Measurements from ENCODE around the gene DKK1.

Gene DKK1, protein sequence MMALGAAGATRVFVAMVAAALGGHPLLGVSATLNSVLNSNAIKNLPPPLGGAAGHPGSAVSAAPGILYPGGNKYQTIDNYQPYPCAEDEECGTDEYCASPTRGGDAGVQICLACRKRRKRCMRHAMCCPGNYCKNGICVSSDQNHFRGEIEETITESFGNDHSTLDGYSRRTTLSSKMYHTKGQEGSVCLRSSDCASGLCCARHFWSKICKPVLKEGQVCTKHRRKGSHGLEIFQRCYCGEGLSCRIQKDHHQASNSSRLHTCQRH
- total RNA-seq, result 0 to 0.24 (median 0) reads per million in 9 experiments

DNA sequence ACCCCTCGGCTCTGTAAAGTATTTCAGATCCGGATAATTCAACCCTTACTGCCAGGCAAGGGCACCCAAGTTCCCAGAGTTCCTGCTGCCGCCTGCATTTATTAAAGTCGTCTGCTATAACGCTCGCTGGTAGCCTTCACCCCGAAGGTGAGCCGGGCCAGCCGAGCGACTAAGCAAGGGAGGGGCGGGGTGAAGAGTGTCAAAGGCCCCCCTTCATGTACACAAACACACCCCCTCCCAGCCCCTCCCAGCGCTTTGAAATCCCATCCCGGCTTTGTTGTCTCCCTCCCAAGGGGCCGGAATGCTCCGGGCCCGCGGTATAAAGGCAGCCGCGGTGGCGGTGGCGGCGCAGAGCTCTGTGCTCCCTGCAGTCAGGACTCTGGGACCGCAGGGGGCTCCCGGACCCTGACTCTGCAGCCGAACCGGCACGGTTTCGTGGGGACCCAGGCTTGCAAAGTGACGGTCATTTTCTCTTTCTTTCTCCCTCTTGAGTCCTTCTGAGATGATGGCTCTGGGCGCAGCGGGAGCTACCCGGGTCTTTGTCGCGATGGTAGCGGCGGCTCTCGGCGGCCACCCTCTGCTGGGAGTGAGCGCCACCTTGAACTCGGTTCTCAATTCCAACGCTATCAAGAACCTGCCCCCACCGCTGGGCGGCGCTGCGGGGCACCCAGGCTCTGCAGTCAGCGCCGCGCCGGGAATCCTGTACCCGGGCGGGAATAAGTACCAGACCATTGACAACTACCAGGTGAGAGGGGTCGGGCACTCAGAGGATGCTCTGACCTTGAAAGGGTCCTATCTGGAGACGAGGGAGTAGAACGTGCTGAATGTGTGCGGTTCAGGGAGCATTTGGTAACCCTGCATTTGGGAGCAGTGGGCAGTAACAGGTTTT is at the start of gene DKK1:
DKK1 (plus strand) TSS at position 349 of the 889 bp plus-strand sequence; CDS start at position 503, 154 bp downstream.
- Mint-ChIP-seq H3K27me3 (peaks cover 20 to 31% of the 10 kb centered on the region in 2 donors), H3K36me3 (ENCODE audit: insufficient read depth) (no peaks in the 10 kb centered on the region), H3K4me1 (ENCODE audit: low read depth in 2 of 2) (no peaks in the 10 kb centered on the region), H3K9me3 (peaks cover 3 to 13% of the 10 kb centered on the region in 2 donors), H3K4me3 (no peak within 1 kb of the TSS), H3K27ac (no peak within 1 kb of the TSS)
- DNase-seq (no peak), ATAC-seq (replicated peaks) (no peak)

DNA sequence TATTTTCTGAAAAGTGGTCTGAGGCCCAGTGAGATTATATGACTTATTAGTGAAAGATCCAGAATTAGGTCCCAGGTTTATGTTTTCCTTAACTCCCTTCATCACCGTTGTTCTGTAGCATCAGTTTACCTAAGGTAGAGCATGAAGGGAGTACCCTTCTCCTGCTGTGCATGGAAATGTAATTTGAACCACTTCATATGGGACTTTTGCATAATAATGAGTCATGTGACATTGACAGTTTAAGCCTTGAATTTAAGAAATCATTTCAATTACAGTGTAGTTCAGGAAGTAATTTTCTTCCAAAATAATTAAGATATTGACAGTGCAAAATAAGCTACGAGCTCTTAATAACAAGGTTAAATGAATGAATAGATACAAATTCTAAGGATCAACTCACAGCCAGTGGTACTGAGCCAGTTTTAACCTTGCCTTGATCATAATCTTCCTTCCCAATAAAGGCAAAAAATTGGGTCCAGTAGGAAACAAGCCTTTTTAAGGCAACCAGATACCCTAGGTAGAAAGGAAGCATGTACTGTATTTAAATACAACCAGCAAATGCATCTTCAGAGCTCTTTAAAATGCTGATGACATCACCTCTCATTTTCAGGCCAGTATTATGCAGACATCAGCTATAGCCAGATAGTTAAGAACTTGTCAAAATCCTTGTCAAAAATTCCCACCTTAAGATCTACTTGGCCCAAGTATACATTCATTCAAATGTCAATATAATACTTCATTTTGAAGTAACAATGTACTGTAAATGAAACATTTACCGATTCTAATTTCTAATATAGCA is 48.8 kb upstream of the DKK1 start:
- H3K9me3 Mint-ChIP-seq, result peaks cover 0 to 4% of the 10 kb centered on the region in 2 donors
- no peaks in the 10 kb centered on the region for H3K27me3 Mint-ChIP-seq
- DNase-seq (no peak), ATAC-seq (replicated peaks) (no peak)
- no peak overlapping the region for H3K27ac Mint-ChIP-seq
- H3K4me1 Mint-ChIP-seq (ENCODE audit: low read depth in 2 of 2), result no peaks in the 10 kb centered on the region
- no peak overlapping the region for H3K4me3 Mint-ChIP-seq
- no peaks in the 10 kb centered on the region for H3K36me3 Mint-ChIP-seq (ENCODE audit: insufficient read depth)

DNA sequence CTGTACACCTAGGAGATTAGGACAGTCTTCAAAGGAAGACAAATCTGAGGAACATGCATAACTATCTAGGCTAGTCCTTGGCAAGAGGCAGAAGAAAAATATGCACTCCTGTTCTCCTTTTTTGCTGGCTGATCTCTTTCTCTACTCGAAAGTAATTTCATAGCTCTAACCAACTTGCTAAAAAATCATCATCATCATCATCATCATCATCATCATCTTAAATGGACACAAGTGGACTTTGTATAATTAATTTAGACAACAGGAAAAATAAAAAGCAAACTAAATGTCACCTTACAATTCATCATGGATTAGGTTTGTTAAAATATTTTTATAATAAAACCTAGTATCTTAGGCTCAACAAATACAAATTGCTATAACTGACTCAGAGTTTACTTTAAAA is 47.2 kb upstream of the DKK1 start:
- H3K9me3 Mint-ChIP-seq, result peaks cover 0 to 7% of the 10 kb centered on the region in 2 donors
- H3K27me3 Mint-ChIP-seq, result no peaks in the 10 kb centered on the region
- no peaks in the 10 kb centered on the region for H3K36me3 Mint-ChIP-seq (ENCODE audit: insufficient read depth)
- no peak for DNase-seq
- no peak overlapping the region for H3K27ac Mint-ChIP-seq
- no peaks in the 10 kb centered on the region for H3K4me1 Mint-ChIP-seq (ENCODE audit: low read depth in 2 of 2)
- no peak for ATAC-seq (replicated peaks)
- no peak overlapping the region for H3K4me3 Mint-ChIP-seq

DNA sequence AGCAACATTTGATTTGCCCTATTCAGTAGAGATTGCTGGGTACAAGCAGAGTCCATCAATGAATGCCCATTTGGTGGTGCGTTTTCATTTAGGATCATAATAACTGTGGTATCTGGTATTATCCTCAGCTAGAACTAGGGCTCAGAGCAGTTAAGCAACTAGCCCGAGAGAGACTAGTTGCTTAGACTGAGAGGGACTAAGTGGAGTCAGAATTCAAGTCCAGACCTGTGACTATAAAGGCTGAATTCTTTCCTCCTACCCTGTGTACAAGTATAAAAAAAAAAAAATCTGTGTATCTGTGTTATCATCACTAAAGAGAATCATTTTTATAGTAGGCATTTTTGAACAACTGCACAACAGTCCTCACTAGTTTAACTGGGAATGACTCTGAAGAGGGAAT is 45.3 kb upstream of the DKK1 start:
- DNase-seq, result no peak
- H3K36me3 Mint-ChIP-seq (ENCODE audit: insufficient read depth), result no peaks in the 10 kb centered on the region
- H3K4me3 Mint-ChIP-seq, result no peak overlapping the region
- no peaks in the 10 kb centered on the region for H3K27me3 Mint-ChIP-seq
- no peak overlapping the region for H3K27ac Mint-ChIP-seq
- peaks cover 0 to 7% of the 10 kb centered on the region in 2 donors for H3K9me3 Mint-ChIP-seq
- no peak for ATAC-seq (replicated peaks)
- no peaks in the 10 kb centered on the region for H3K4me1 Mint-ChIP-seq (ENCODE audit: low read depth in 2 of 2)

DNA sequence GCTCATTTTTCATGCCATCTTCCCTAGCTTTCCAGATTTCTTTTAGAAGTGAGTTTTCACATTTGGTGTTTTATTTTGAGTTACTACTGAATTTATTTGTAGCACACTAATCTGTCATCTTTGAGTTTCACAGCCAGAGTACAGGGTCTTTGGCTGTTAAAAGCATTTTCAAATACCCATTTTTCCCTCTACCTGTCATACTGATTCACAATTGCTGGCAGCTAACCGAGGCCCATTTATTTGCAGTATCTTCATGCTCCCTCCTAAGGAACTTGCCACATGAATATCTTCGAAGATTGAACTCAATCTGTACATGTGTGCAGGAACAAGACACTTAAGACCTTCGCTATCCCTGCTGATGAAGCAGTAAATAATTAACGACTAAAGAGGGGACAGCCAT is 44.8 kb upstream of the DKK1 start:
- Mint-ChIP-seq H3K36me3 (ENCODE audit: insufficient read depth) (no peaks in the 10 kb centered on the region), H3K4me3 (no peak overlapping the region), H3K9me3 (peaks cover 0 to 9% of the 10 kb centered on the region in 2 donors), H3K4me1 (ENCODE audit: low read depth in 2 of 2) (no peaks in the 10 kb centered on the region), H3K27ac (no peak overlapping the region), H3K27me3 (no peaks in the 10 kb centered on the region)
- no peak for ATAC-seq (replicated peaks)
- DNase-seq, result no peak

DNA sequence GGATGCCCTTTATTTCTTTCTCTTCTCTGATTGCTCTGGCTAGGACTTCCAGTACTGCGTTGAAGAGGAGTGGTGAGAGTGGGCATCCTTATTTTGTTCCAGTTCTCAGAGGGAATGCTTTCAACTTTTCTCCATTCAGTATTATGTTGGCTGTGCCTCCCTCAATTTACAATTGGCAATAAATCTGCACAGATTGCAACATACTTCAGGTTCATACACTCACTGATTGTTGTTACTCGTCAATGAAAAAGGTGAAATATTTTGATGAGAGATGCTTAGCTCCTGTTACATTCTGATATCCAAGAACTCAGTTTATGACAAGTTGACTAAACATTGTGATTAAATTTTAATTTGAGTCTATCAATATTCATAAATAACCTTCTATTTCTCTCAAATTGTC is 37.9 kb upstream of the DKK1 start:
- H3K27ac Mint-ChIP-seq, result no peak overlapping the region
- no peak overlapping the region for H3K4me3 Mint-ChIP-seq
- H3K27me3 Mint-ChIP-seq, result no peaks in the 10 kb centered on the region
- H3K9me3 Mint-ChIP-seq, result peaks cover 0 to 9% of the 10 kb centered on the region in 2 donors
- ATAC-seq (replicated peaks) (no peak), DNase-seq (no peak)
- no peaks in the 10 kb centered on the region for H3K36me3 Mint-ChIP-seq (ENCODE audit: insufficient read depth)
- H3K4me1 Mint-ChIP-seq (ENCODE audit: low read depth in 2 of 2), result no peaks in the 10 kb centered on the region

DNA sequence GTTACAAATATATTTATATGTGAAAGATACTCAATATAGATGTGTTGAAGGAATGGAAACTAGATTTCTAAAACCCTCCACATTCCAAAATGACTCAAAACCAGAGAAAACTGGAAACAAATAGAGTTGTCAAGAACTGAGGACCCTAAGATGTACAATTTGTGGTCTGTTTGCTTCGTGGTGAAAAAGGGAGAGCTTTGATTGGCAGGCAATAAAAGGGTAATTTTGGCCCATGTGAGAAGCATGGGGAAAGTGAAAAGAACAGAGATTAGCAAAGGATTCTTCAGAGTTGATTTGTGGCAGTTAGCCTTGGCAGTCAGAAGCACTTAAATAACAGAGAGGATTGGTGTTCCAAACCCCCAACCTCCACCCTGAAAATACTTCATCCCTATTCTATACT is 37.1 kb upstream of the DKK1 start:
- Mint-ChIP-seq H3K4me3 (no peak overlapping the region), H3K36me3 (ENCODE audit: insufficient read depth) (no peaks in the 10 kb centered on the region), H3K9me3 (peaks cover 0 to 7% of the 10 kb centered on the region in 2 donors), H3K27ac (no peak overlapping the region), H3K4me1 (ENCODE audit: low read depth in 2 of 2) (no peaks in the 10 kb centered on the region), H3K27me3 (no peaks in the 10 kb centered on the region)
- no peak for ATAC-seq (replicated peaks)
- no peak for DNase-seq

DNA sequence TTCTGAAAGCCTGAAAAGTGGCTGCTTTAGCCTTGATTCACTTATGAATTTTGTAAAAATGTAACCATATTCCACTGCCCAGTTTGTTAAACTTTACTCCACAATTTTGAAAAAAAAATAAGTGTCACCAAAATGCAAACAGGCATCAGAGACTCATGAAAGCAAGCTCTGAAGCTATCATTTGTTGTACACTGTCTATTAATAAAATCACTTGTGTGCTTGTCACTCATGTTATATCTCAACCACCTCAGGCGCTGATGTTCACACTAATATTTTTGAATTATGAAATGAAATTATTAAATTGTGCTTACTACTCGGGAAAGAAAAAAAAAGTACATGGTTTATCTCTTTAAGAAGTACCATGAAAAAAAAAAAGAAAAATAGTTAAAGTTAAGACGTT is 34.5 kb upstream of the DKK1 start:
- DNase-seq, result no peak
- H3K27ac Mint-ChIP-seq, result no peak overlapping the region
- H3K27me3 Mint-ChIP-seq, result no peaks in the 10 kb centered on the region
- no peak for ATAC-seq (replicated peaks)
- H3K4me1 Mint-ChIP-seq (ENCODE audit: low read depth in 2 of 2), result no peaks in the 10 kb centered on the region
- H3K36me3 Mint-ChIP-seq (ENCODE audit: insufficient read depth), result no peaks in the 10 kb centered on the region
- no peak overlapping the region for H3K4me3 Mint-ChIP-seq
- peaks cover 0 to 10% of the 10 kb centered on the region in 2 donors for H3K9me3 Mint-ChIP-seq

DNA sequence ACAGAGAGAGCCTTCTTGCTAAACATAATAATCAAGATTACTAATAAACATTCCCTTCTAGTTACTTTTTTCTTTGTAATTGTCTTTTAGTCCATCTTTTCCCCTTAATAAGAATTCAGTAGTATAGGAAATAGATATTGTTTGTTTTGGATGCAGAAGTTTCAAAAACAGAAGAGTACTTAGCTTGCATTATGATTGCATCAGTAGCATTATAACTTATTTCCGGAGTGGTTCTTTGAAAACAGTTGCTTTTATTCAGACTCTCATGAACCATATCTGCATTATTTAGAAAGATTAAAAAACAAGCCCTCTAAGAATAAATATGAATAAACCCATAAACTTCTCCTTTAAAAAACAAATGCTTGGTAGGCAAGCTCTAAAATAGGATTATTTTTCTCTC is 34.0 kb upstream of the DKK1 start:
- H3K36me3 Mint-ChIP-seq (ENCODE audit: insufficient read depth), result no peaks in the 10 kb centered on the region
- no peak overlapping the region for H3K27ac Mint-ChIP-seq
- peaks cover 0 to 10% of the 10 kb centered on the region in 2 donors for H3K9me3 Mint-ChIP-seq
- H3K4me3 Mint-ChIP-seq, result no peak overlapping the region
- DNase-seq, result no peak
- H3K4me1 Mint-ChIP-seq (ENCODE audit: low read depth in 2 of 2), result no peaks in the 10 kb centered on the region
- no peaks in the 10 kb centered on the region for H3K27me3 Mint-ChIP-seq
- no peak for ATAC-seq (replicated peaks)

DNA sequence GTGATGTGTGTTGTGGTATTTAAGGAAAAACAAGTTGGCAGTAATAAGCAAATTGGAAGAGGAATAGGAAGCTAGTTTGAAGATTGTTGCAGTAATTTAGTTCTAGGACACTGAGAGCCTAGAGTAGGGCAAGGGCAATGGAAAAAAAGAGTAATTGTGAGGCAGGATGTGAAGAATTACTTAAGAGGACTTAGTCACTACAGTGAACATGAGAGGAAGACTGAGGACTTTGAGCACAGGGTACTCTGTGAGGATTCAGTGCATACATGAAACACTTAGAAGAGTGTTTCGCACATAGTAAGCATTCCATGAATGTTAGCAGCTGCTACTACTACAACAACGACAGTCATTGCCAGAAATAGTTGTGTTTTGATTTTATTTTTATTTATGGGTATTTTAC is 30.9 kb upstream of the DKK1 start:
- Mint-ChIP-seq H3K4me3 (no peak overlapping the region), H3K9me3 (peaks cover 0 to 8% of the 10 kb centered on the region in 2 donors), H3K27ac (no peak overlapping the region), H3K36me3 (ENCODE audit: insufficient read depth) (no peaks in the 10 kb centered on the region), H3K4me1 (ENCODE audit: low read depth in 2 of 2) (no peaks in the 10 kb centered on the region), H3K27me3 (no peaks in the 10 kb centered on the region)
- DNase-seq, result no peak
- ATAC-seq (replicated peaks), result no peak

DNA sequence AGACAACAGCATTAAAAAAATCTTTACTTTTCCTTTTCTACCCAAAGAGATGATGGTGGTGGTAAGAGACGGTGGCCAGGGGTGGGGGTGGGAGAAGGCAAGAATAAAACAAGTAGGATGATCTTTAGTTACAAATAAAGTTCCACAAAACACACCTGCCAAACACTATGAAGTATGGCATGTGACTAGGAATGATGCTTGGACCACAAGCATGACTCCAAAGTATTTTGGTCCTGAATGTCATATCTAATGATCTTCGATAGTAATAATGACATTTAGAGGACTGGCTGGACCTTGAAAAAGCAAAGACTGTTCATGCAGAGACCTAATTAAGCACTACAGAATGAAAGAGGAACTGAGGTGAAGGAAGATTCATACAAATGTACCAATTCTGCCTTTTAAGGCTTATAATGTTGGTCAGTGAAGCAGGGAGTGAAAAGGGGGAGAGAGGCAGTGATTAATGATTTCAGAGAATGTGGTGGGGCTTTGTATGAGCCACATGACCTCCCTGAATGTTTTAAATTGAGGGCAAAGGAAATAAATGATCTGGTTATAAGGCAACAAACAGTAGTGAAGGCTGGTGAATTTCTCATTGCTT is 29.6 kb upstream of the DKK1 start:
- Mint-ChIP-seq H3K4me3 (no peak overlapping the region), H3K36me3 (ENCODE audit: insufficient read depth) (no peaks in the 10 kb centered on the region), H3K27ac (no peak overlapping the region), H3K9me3 (peaks cover 0 to 9% of the 10 kb centered on the region in 2 donors), H3K4me1 (ENCODE audit: low read depth in 2 of 2) (no peaks in the 10 kb centered on the region), H3K27me3 (no peaks in the 10 kb centered on the region)
- DNase-seq, result no peak
- ATAC-seq (replicated peaks), result no peak

DNA sequence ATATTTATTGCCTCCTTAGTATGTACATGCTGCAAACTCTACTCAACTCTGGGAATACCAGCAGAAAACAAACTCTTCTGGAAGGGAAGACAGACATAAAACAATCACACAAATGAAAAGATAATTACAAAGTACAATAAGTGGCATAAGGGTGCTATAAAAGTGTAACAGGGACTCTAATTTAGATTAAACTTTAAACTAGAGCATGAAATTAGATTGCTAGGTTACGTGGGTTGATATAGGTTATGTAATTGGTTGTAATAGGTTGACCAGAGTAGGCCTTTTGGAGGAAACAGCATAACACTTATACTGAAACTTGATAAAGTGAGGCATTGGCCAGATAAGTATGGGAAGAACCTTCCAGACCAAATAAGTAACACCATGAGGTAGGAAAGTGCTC is 26.2 kb upstream of the DKK1 start:
- DNase-seq, result no peak
- no peak overlapping the region for H3K4me3 Mint-ChIP-seq
- H3K36me3 Mint-ChIP-seq (ENCODE audit: insufficient read depth), result no peaks in the 10 kb centered on the region
- no peaks in the 10 kb centered on the region for H3K27me3 Mint-ChIP-seq
- ATAC-seq (replicated peaks), result no peak
- H3K27ac Mint-ChIP-seq, result no peak overlapping the region
- H3K9me3 Mint-ChIP-seq, result peaks cover 0 to 6% of the 10 kb centered on the region in 2 donors
- H3K4me1 Mint-ChIP-seq (ENCODE audit: low read depth in 2 of 2), result no peaks in the 10 kb centered on the region

DNA sequence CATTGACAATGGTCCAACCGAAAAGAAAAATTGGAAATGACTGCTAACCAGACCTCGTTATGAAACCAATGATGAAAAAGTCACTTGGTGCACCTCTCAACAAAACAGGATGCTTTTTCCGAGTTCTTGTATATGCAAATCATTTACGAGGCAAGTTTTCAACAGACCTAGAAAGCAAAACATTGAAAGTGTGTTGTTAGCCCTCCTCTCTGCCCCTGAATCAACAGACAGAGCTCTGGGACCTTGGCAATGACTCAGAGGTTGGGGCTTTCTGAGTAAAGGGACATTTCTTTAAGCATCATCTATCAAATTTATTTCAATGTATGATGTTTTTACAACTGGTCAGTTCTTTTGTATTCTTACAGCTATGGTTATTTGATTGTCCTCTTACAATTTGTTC is 16.3 kb upstream of the DKK1 start:
- peaks cover 0 to 3% of the 10 kb centered on the region in 2 donors for H3K9me3 Mint-ChIP-seq
- H3K4me3 Mint-ChIP-seq, result no peak overlapping the region
- no peaks in the 10 kb centered on the region for H3K36me3 Mint-ChIP-seq (ENCODE audit: insufficient read depth)
- DNase-seq, result no peak
- no peaks in the 10 kb centered on the region for H3K27me3 Mint-ChIP-seq
- no peak overlapping the region for H3K27ac Mint-ChIP-seq
- ATAC-seq (replicated peaks), result no peak
- no peaks in the 10 kb centered on the region for H3K4me1 Mint-ChIP-seq (ENCODE audit: low read depth in 2 of 2)
